RWPE2 (cell line): ENCODE measurements around the gene NIBAN1.

Experiments
- ATAC-seq: fragments of 200-7000 bp; cut with Tn5 transposase; 3 replicates; pipeline ENCODE4 v1.9.1; 2021; ENCODE audit warnings: low read depth
- DNase-seq: peaks from one replicate; pipeline ENCODE4 v3.0.0-alpha.2; 2020; ENCODE audit warnings: low spot score
- H3K27ac ChIP-seq: fragments of 450-650 bp; 2 replicates; pipeline ENCODE4 v1.5.1; 2017; ENCODE audit warnings: mild to moderate bottlenecking; ENCODE audit not compliant: poor library complexity, severe bottlenecking
- H3K27me3 ChIP-seq: fragments of 250-450 bp; sonication (Bioruptor Pico); 2 replicates; pipeline ENCODE4 v1.5.1; 2021; ENCODE audit warnings: mild to moderate bottlenecking, moderate library complexity; ENCODE audit not compliant: insufficient read depth, poor library complexity, severe bottlenecking
- H3K36me3 ChIP-seq: fragments of 250-450 bp; sonication (Bioruptor Pico); 2 replicates; pipeline ENCODE4 v1.5.1; 2020; ENCODE audit warnings: low read depth, mild to moderate bottlenecking, moderate library complexity
- H3K4me1 ChIP-seq: fragments of 250-450 bp; sonication (Bioruptor Pico); 2 replicates; pipeline ENCODE4 v1.5.1; 2021; ENCODE audit warnings: mild to moderate bottlenecking, moderate library complexity; ENCODE audit not compliant: insufficient read depth, poor library complexity, severe bottlenecking
- H3K4me3 ChIP-seq: fragments of 250-450 bp; sonication (Bioruptor Pico); 2 replicates; pipeline ENCODE4 v1.5.1; 2021; ENCODE audit warnings: mild to moderate bottlenecking, moderate library complexity; ENCODE audit not compliant: severe bottlenecking
- H3K9me3 ChIP-seq: fragments of 250-450 bp; sonication (Bioruptor Pico); 2 replicates; pipeline ENCODE4 v1.5.1; 2021; ENCODE audit warnings: mild to moderate bottlenecking, moderate library complexity; ENCODE audit not compliant: severe bottlenecking
- TF ChIP-seq, protein P1 (sequence below): fragments of 450-650 bp; IDR thresholded peaks from one replicate; pipeline ENCODE4 v1.5.1; 2017; ENCODE audit warnings: mild to moderate bottlenecking, moderate library complexity; ENCODE audit not compliant: poor library complexity, severe bottlenecking

The NIBAN1 gene

DNA sequence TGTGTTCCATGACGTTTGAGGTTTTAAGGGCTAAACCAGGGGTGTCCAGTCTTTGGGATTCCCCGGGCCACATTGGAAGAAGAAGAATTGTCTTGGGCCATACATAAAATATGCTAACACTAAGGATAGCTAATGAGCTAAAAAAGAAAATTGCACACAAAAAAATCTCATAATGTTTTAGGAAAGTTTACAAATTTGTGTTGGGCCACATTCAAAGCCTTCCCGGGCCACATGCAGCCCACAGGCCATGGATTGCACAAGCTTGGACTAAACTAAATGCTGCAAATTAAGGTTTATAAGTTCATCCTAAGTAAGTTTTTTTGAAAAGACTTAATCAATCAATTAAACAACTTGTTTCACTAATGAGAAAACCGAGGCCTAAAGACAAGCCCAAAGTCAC is 21.9 kb downstream of the NIBAN1 start:
- Histone ChIP-seq H3K4me1 (peaks cover 24% of the 10 kb centered on the region), H3K9me3 (no peaks in the 10 kb centered on the region), H3K4me3 (no peak overlapping the region), H3K36me3 (no peaks in the 10 kb centered on the region), H3K27me3 (no peaks in the 10 kb centered on the region), H3K27ac (no peak overlapping the region)
- no peak for DNase-seq
- ATAC-seq, result no peak
- TF ChIP-seq, protein P1, sequence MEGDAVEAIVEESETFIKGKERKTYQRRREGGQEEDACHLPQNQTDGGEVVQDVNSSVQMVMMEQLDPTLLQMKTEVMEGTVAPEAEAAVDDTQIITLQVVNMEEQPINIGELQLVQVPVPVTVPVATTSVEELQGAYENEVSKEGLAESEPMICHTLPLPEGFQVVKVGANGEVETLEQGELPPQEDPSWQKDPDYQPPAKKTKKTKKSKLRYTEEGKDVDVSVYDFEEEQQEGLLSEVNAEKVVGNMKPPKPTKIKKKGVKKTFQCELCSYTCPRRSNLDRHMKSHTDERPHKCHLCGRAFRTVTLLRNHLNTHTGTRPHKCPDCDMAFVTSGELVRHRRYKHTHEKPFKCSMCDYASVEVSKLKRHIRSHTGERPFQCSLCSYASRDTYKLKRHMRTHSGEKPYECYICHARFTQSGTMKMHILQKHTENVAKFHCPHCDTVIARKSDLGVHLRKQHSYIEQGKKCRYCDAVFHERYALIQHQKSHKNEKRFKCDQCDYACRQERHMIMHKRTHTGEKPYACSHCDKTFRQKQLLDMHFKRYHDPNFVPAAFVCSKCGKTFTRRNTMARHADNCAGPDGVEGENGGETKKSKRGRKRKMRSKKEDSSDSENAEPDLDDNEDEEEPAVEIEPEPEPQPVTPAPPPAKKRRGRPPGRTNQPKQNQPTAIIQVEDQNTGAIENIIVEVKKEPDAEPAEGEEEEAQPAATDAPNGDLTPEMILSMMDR, result no peak

- no peaks in the 10 kb centered on the region for H3K36me3 ChIP-seq
- no peak overlapping the region for H3K4me3 ChIP-seq
- H3K9me3 ChIP-seq, result no peaks in the 10 kb centered on the region
- TF ChIP-seq, protein P1, result no peak
- ATAC-seq, result no peak
- no peak for DNase-seq
- no peaks in the 10 kb centered on the region for H3K27me3 ChIP-seq
- no peak overlapping the region for H3K27ac ChIP-seq
- H3K4me1 ChIP-seq, result peaks cover 24% of the 10 kb centered on the region
Measured at GRCh38 chr1:184951788-184952187, 22.5 kb downstream of the NIBAN1 start.

GRCh38 chr1:184950906-184951305 is 23.4 kb downstream of the NIBAN1 start:
- TF ChIP-seq, protein P1, result no peak
- H3K36me3 ChIP-seq, result no peaks in the 10 kb centered on the region
- peaks cover 24% of the 10 kb centered on the region for H3K4me1 ChIP-seq
- DNase-seq (no peak), ATAC-seq (no peak)
- no peak overlapping the region for H3K4me3 ChIP-seq
- no peaks in the 10 kb centered on the region for H3K9me3 ChIP-seq
- no peaks in the 10 kb centered on the region for H3K27me3 ChIP-seq
- H3K27ac ChIP-seq, result no peak overlapping the region

DNA sequence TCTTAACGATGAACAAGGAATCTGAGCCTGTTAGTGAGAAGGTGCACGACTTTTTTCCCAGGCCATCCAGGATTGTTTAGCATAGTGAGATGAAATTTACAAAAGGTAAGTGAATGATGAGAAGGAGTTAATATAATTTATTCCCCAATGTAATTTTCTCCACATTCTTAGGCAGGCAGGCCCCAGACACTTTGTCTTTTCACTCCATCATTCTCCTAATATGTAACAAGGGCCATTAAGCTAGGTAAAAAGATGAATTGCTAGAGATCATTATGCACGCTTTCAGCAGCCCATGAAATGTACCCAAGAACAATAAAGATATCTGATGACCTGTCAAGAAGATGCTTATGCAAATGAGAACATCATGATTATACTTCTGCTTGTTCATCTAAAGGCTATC is 24.1 kb downstream of the NIBAN1 start:
- Histone ChIP-seq H3K27ac (no peak overlapping the region), H3K4me1 (peaks cover 24% of the 10 kb centered on the region), H3K9me3 (no peaks in the 10 kb centered on the region), H3K4me3 (no peak overlapping the region), H3K27me3 (no peaks in the 10 kb centered on the region), H3K36me3 (no peaks in the 10 kb centered on the region)
- ATAC-seq, result no peak
- TF ChIP-seq, protein P1, result no peak
- no peak for DNase-seq

DNA sequence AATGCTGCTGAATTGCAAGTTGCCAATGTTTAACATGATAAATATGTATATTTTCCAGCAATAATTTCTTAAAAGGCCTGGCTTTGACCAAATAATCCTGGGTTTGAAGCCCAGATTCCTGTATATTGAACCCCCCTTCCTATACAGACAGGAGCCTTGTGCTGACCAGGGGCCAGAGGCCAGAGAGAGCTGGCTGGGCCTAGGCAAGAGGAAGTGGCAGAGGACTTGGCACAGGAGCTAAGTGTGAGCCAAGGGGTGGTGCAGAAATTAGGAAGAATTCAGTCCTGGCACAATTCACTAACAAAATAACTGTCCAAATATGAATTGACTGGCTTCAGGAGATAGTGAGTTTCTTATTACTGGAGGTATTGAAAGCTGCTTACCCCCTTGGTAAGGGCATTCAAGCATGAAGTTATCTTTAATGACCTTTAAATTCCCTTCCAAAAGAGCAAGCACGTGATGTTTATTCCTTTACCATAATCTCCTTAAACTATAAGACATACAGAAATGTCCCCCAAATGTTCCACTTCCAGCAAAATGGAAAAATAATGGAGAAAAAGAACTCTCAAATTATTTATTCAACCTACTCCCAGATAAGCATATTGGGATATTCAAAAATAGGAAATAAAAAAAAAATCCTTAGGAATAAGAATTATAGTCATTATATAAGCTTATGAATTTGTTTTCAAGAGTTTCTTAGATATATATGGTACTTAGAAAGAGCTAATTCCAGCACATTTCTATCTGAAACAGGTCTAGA is 26.6 kb downstream of the NIBAN1 start:
- H3K9me3 ChIP-seq, result no peaks in the 10 kb centered on the region
- ATAC-seq (no peak), DNase-seq (no peak)
- H3K4me3 ChIP-seq, result no peak overlapping the region
- TF ChIP-seq, protein P1, result no peak
- H3K27me3 ChIP-seq, result no peaks in the 10 kb centered on the region
- no peak overlapping the region for H3K27ac ChIP-seq
- peaks cover under 1% of the 10 kb centered on the region for H3K4me1 ChIP-seq
- H3K36me3 ChIP-seq, result no peaks in the 10 kb centered on the region
